ENCODE measurements around the gene MT3. TPM values are rescaled to one million over a fixed set of nuclear protein-coding genes. Genes with fewer than 3 reads are reported as not detected.

The MT3 gene
- total RNA-seq, 1 donor from 2014 or later: not detected

DNA sequence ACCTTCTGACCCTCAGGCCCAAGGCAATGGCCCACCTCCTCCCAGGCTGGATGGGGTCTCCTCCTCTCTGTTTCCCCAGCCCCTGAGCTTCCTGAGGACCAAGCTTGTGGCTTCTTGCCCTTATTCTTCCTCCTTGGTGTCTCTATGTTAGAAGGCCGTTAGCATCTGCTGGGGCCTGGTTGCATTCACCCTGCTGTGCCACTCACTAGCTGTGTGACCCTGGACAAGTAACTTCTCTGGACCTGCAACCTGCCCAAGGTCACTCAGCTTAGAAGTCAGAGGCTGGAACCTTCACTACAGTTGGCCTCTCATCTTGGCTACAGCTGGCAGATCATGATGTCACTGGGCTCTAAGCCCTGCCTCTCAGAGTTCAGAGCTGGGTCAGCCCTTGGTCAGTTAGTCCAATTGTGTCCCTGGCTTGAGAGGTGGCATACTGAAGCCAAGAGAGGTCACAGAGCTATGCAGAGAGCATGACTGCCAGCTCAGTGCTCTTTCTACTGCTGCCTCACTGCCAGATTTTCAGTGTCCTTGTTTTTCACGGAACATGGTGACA is 22.0 kb downstream of the MT3 start:
- no peaks in the 10 kb centered on the region for H3K9me3 Mint-ChIP-seq
- H3K4me3 Mint-ChIP-seq: no peak overlapping the region
- no peak for DNase-seq (ENCODE audit: low read depth, low spot score)
- peaks cover 57% of the 10 kb centered on the region for H3K27me3 Mint-ChIP-seq (ENCODE audit: low read depth)
- TF ChIP-seq, protein P1, sequence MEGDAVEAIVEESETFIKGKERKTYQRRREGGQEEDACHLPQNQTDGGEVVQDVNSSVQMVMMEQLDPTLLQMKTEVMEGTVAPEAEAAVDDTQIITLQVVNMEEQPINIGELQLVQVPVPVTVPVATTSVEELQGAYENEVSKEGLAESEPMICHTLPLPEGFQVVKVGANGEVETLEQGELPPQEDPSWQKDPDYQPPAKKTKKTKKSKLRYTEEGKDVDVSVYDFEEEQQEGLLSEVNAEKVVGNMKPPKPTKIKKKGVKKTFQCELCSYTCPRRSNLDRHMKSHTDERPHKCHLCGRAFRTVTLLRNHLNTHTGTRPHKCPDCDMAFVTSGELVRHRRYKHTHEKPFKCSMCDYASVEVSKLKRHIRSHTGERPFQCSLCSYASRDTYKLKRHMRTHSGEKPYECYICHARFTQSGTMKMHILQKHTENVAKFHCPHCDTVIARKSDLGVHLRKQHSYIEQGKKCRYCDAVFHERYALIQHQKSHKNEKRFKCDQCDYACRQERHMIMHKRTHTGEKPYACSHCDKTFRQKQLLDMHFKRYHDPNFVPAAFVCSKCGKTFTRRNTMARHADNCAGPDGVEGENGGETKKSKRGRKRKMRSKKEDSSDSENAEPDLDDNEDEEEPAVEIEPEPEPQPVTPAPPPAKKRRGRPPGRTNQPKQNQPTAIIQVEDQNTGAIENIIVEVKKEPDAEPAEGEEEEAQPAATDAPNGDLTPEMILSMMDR (conservative IDR thresholded peaks at IDR 0.05): no peak
- no peak overlapping the region for H3K27ac Mint-ChIP-seq (ENCODE audit: unreplicated experiment)
- H3K4me1 Mint-ChIP-seq: peaks cover 42% of the 10 kb centered on the region
- H3K36me3 Mint-ChIP-seq (ENCODE audit: low read depth): no peaks in the 10 kb centered on the region

DNA sequence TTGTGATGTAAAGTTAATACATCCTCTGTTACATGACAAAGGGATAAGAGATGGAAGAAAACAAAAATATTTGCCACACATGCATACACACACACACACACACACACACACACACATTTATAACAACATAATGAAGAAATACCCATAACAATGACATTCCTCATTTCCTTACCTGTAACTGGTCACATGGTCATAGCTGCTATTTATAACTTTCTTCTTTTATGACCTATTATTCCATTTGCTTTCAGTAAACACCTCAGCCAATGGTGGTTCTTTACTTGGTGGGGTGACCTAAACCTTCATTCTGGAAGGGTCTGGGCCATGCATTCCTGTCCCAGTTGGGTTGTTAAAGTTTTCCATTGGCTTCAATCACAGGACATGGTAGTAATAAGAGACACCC is 24.4 kb downstream of the MT3 start:
- Mint-ChIP-seq H3K27me3 (ENCODE audit: low read depth) (peaks cover 72% of the 10 kb centered on the region), H3K9me3 (no peaks in the 10 kb centered on the region), H3K4me1 (peaks cover 33% of the 10 kb centered on the region)

DNA sequence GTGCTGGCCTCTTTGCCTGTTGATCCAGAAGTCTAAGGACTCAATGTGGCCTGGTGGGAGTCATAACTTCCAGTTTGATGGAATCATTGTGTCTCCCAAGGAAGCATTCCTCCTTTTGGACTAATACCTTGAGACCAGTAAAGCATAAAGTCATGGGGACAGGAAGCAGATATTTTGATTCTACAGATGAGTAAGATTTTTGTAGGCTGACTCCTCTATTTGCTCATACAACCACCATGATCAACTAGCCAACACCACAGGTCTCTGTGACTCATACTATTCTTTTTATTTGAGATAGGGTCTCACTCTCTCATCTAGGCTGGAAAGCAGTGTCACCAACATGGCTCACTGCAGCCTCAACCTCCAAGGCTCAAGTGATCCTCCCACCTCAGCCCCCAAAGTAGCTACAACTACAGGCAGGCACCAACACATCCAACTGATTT is 25.2 kb downstream of the MT3 start:
- Mint-ChIP-seq H3K4me1 (peaks cover 24% of the 10 kb centered on the region), H3K4me3 (no peak overlapping the region), H3K9me3 (no peaks in the 10 kb centered on the region), H3K36me3 (ENCODE audit: low read depth) (no peaks in the 10 kb centered on the region), H3K27ac (ENCODE audit: unreplicated experiment) (no peak overlapping the region), H3K27me3 (ENCODE audit: low read depth) (peaks cover 71% of the 10 kb centered on the region)
- DNase-seq (ENCODE audit: low read depth, low spot score): no peak
- TF ChIP-seq, protein P1 (conservative IDR thresholded peaks at IDR 0.05): no peak

More for the DNA sequence above, 24.4 kb downstream of the MT3 start:
- TF ChIP-seq, protein P1 (conservative IDR thresholded peaks at IDR 0.05): no peak
- Mint-ChIP-seq H3K4me3 (no peak overlapping the region), H3K27ac (ENCODE audit: unreplicated experiment) (no peak overlapping the region), H3K36me3 (ENCODE audit: low read depth) (no peaks in the 10 kb centered on the region)
- no peak for DNase-seq (ENCODE audit: low read depth, low spot score)

DNA sequence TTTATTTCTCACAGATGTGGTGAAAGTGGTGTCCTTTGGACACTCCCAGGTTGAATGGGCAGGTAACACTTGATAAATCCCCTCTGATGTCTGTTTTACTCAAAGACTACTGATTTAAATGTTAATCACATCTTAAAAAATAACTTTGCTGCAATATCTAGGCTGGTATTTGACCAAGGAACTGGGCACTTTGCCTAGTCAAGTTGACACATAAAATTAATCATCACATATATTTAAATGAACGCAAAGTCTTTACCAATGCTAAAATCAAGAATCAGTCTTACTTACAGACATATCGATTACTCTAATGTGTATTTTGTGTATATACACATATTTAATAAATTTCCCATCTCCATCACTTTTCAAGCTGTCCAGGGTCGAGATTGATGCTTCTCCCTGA is 26.0 kb downstream of the MT3 start:
- TF ChIP-seq, protein P1 (conservative IDR thresholded peaks at IDR 0.05): no peak
- H3K4me1 Mint-ChIP-seq: peaks cover 18% of the 10 kb centered on the region
- peaks cover 73% of the 10 kb centered on the region for H3K27me3 Mint-ChIP-seq (ENCODE audit: low read depth)

DNA sequence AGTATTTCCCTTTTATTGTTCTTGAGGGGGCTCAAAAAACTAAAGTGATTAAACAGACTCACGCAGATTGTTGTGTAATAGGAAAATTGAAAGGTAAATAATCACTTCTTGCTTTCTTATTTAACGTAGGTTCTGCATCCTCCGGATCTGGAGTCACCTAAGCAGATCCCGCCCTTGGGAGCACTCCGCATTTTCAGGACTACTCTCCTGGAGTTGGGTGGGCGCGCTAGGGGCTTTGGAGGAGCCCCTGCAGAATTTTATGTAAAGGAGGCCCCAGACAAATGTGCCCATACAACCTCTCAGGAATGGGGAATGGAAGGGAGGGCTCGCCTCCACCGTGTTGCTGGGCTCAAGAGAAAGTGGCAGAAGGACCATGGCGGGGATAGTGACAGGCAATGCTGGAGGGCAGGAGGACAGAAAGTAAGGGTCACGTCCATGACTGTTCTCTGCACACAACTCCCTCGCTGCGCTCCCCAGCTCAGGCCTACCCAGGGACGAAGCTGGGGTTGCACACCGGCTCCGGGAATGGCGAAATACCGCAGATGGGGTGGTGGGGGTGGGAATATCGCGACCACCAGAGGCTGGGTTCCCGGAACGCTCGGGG is 27.4 kb downstream of the MT3 start:
- Mint-ChIP-seq H3K4me3 (peak overlapping the region; percentile 41), H3K27me3 (ENCODE audit: low read depth) (peaks cover 75% of the 10 kb centered on the region), H3K27ac (ENCODE audit: unreplicated experiment) (no peak overlapping the region), H3K36me3 (ENCODE audit: low read depth) (no peaks in the 10 kb centered on the region), H3K9me3 (no peaks in the 10 kb centered on the region), H3K4me1 (peaks cover 13% of the 10 kb centered on the region)
- TF ChIP-seq, protein P1 (conservative IDR thresholded peaks at IDR 0.05): no peak
- no peak for DNase-seq (ENCODE audit: low read depth, low spot score)

More for the DNA sequence above, 26.0 kb downstream of the MT3 start:
- H3K4me3 Mint-ChIP-seq: no peak overlapping the region
- H3K27ac Mint-ChIP-seq (ENCODE audit: unreplicated experiment): no peak overlapping the region
- no peaks in the 10 kb centered on the region for H3K36me3 Mint-ChIP-seq (ENCODE audit: low read depth)
- H3K9me3 Mint-ChIP-seq: no peaks in the 10 kb centered on the region
- DNase-seq (ENCODE audit: low read depth, low spot score): no peak
